HG02642 (cell line): ENCODE results near the gene HYOU1.
A peak's percentile ranks its signal among the peaks of the same experiment; 100 is the strongest.
"Not testable (repeated sequence)": the region's sequence is repeated elsewhere in the genome, so short reads cannot be mapped to it uniquely, and the experiment has no call there.

Source experiments
- ATAC-seq: cut with Tn5 transposase; IDR thresholded peaks from one replicate; pipeline ENCODE4 v1.9.1; 2021; ENCODE audit warnings: mild to moderate bottlenecking; ENCODE audit not compliant: unreplicated experiment, poor library complexity

Gene HYOU1

GRCh38 chr11:119087123-119087522, 30.1 kb upstream of the HYOU1 start:
- ATAC-seq = no peak

- ATAC-seq = peak; percentile 5
Observed at GRCh38 chr11:119085437-119085847, 28.4 kb upstream of the HYOU1 start.

- peak; percentile 89 for ATAC-seq
Observed at GRCh38 chr11:119084663-119085436, 27.8 kb upstream of the HYOU1 start, which contains the start of gene HMBS. TSS of gene HMBS (plus strand) at chr11:119084881. CDS start at chr11:119085034, 153 bp downstream.

- no peak for ATAC-seq
Observed at GRCh38 chr11:119081682-119082260, 24.8 kb upstream of the HYOU1 start.

GRCh38 chr11:119078675-119079420, 21.8 kb upstream of the HYOU1 start:
- ATAC-seq = no peak

GRCh38 chr11:119077839-119078238, 20.8 kb upstream of the HYOU1 start:
- ATAC-seq = no peak

GRCh38 chr11:119067371-119068222, 10.6 kb upstream of the HYOU1 start, which contains the start of gene VPS11:
TSS of gene VPS11 (plus strand) at chr11:119067818. CDS start at chr11:119067824, 6 bp downstream.
- ATAC-seq = peak; percentile 93

- no peak for ATAC-seq
Observed at GRCh38 chr11:119065369-119065768, 8.4 kb upstream of the HYOU1 start.

- ATAC-seq = no peak
Observed at GRCh38 chr11:119062779-119063178, 5.8 kb upstream of the HYOU1 start.

- ATAC-seq = no peak
Observed at GRCh38 chr11:119061256-119061655, 4.3 kb upstream of the HYOU1 start.

GRCh38 chr11:119059128-119059527, 2.1 kb upstream of the HYOU1 start:
- not testable (repeated sequence) for ATAC-seq

- ATAC-seq = peak; percentile 6
Observed at GRCh38 chr11:119056421-119056999, 495 bp downstream of the HYOU1 start.

GRCh38 chr11:119055901-119056300, 1.1 kb downstream of the HYOU1 start:
- ATAC-seq = no peak

GRCh38 chr11:119054418-119054817, 2.6 kb downstream of the HYOU1 start:
- ATAC-seq = no peak

GRCh38 chr11:119052163-119052814, 4.7 kb downstream of the HYOU1 start:
- no peak for ATAC-seq

- peak; percentile 61 for ATAC-seq
Observed at GRCh38 chr11:119051440-119052162, 5.4 kb downstream of the HYOU1 start.

- no peak for ATAC-seq
Observed at GRCh38 chr11:119049081-119049480, 7.9 kb downstream of the HYOU1 start.

- no peak for ATAC-seq
Observed at GRCh38 chr11:119048644-119049043, 8.4 kb downstream of the HYOU1 start.

- no peak for ATAC-seq
Observed at GRCh38 chr11:119047205-119047604, 9.8 kb downstream of the HYOU1 start.
